ENCODE measurements around the gene SOX9. TPM values are rescaled to one million over a fixed set of nuclear protein-coding genes. Genes with fewer than 3 reads are reported as not detected.
A peak's percentile ranks its signal among the peaks of the same experiment; 100 is the strongest.

Gene SOX9
- polyA plus RNA-seq, 1 donor (not counting 4 experiments of a cell fraction or from before 2014, with no cell fraction given) = 15.8 TPM

DNA sequence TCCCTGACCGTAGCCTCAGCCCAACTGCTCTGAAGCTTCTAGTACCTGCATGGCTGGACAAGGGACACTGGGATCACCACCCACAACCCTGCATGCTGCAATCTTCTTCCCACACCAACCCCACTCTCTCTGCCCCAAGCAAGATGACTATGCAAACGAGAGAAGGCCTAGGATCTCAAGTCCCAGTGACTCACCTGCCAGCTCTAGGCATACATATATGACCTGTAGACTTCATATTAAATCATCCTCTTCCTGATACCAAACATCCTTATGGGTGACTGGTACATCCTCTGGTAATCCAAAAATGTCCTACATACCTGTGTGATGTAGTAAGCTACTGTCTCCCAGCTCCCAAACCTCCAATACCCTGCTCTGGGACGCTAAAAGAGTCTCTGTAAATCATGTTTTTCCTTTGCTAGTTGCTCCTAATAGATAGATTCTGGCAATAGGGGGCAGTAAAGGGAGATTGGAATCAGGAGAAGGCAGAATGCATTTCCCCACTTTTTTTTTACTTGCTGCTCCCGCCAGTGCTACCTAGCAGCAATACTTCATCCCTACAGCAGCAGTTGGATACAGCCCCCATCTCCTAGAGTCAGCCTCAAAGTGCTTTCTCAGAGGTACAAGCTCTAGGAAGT, 43.4 kb upstream of the SOX9 start:
- H3K27me3 ChIP-seq (ENCODE audit: control insufficient read depth, extremely low read depth, insufficient read depth, low read length) = no peaks in the 10 kb centered on the region
- H3K4me3 ChIP-seq (ENCODE audit: control insufficient read depth in 2 of 3, extremely low read depth in 1 of 3, insufficient read depth in 2 of 3, low read depth in 1 of 3, low read length in 3 of 3) = no peak overlapping the region
- no peak overlapping the region for H3K27ac ChIP-seq (ENCODE audit: control insufficient read depth, insufficient read depth, low read length)
- H3K9ac ChIP-seq (ENCODE audit: control insufficient read depth, extremely low read depth, insufficient read depth, low read length) = no peak overlapping the region
- FAIRE-seq = peak; percentile 83
- no peak overlapping the region for H2AFZ ChIP-seq (ENCODE audit: control insufficient read depth, low read length)
- no peaks in the 10 kb centered on the region for H3K79me2 ChIP-seq (ENCODE audit: control insufficient read depth, insufficient read depth, low read length)
- H3K9me3 ChIP-seq (ENCODE audit: control insufficient read depth, low read depth, low read length) = no peaks in the 10 kb centered on the region
- dilution Hi-C loops (cut with MboI; ENCODE audit: extremely low pct_ligation_motif_present, low sequenced_read_pairs) = no loop called here
- DNase-seq (ENCODE audit: low read depth, low spot score) = peak; percentile 40
- H3K36me3 ChIP-seq (ENCODE audit: control insufficient read depth in 2 of 2, extremely low read depth in 1 of 2, insufficient read depth in 2 of 2, low read length in 2 of 2) = no peaks in the 10 kb centered on the region
- H3K9me1 ChIP-seq (ENCODE audit: control insufficient read depth, extremely low read depth, insufficient read depth, low read length) = no peaks in the 10 kb centered on the region
- H3K4me1 ChIP-seq (ENCODE audit: control insufficient read depth, extremely low read depth, insufficient read depth, low read length) = no peaks in the 10 kb centered on the region
- H4K20me1 ChIP-seq (ENCODE audit: control insufficient read depth, extremely low read depth, insufficient read depth, low read length) = no peaks in the 10 kb centered on the region
- no peak overlapping the region for H3K4me2 ChIP-seq (ENCODE audit: control insufficient read depth, extremely low read depth, insufficient read depth, low read depth, low read length)
- no peak for TF ChIP-seq EZH2 (IDR thresholded peaks at IDR 0.05; ENCODE audit: low read length)
- TF ChIP-seq, protein P1, sequence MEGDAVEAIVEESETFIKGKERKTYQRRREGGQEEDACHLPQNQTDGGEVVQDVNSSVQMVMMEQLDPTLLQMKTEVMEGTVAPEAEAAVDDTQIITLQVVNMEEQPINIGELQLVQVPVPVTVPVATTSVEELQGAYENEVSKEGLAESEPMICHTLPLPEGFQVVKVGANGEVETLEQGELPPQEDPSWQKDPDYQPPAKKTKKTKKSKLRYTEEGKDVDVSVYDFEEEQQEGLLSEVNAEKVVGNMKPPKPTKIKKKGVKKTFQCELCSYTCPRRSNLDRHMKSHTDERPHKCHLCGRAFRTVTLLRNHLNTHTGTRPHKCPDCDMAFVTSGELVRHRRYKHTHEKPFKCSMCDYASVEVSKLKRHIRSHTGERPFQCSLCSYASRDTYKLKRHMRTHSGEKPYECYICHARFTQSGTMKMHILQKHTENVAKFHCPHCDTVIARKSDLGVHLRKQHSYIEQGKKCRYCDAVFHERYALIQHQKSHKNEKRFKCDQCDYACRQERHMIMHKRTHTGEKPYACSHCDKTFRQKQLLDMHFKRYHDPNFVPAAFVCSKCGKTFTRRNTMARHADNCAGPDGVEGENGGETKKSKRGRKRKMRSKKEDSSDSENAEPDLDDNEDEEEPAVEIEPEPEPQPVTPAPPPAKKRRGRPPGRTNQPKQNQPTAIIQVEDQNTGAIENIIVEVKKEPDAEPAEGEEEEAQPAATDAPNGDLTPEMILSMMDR (optimal IDR thresholded peaks at IDR 0.05 in 1 of 3, IDR thresholded peaks at IDR 0.05 in 1 of 3, conservative IDR thresholded peaks at IDR 0.05 in 1 of 3; ENCODE audit: extremely low read depth in 1 of 3, insufficient read depth in 2 of 3, low read length in 3 of 3) = peak in 2 of 3 experiments; percentile 8 to 20

DNA sequence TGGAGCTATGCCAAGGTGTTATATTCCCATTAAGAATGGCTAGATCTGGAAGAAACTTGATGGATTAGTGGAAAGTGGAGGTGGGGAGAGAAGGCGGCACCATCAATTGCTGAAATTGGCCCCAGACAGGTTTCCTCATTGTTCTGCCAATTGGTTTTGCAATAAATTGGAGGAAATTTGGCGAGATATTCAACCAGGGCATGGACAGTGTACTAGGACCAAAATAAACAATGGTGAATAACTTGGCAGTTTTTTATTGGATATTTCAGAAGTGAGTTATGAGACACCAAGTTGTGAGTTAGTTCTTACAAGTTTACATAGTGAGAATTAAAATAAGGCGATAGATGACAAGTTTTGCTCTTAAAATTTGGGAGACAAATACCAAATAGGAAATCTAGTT, 41.1 kb upstream of the SOX9 start:
- H3K27ac ChIP-seq (ENCODE audit: control insufficient read depth, insufficient read depth, low read length) = no peak overlapping the region
- TF ChIP-seq EZH2 (IDR thresholded peaks at IDR 0.05; ENCODE audit: low read length) = no peak
- TF ChIP-seq, protein P1 (optimal IDR thresholded peaks at IDR 0.05 in 1 of 3, IDR thresholded peaks at IDR 0.05 in 1 of 3, conservative IDR thresholded peaks at IDR 0.05 in 1 of 3; ENCODE audit: extremely low read depth in 1 of 3, insufficient read depth in 2 of 3, low read length in 3 of 3) = no peak
- H3K36me3 ChIP-seq (ENCODE audit: control insufficient read depth in 2 of 2, extremely low read depth in 1 of 2, insufficient read depth in 2 of 2, low read length in 2 of 2) = no peaks in the 10 kb centered on the region
- H3K4me2 ChIP-seq (ENCODE audit: control insufficient read depth, extremely low read depth, insufficient read depth, low read depth, low read length) = no peak overlapping the region
- no peak overlapping the region for H3K4me3 ChIP-seq (ENCODE audit: control insufficient read depth in 2 of 3, extremely low read depth in 1 of 3, insufficient read depth in 2 of 3, low read depth in 1 of 3, low read length in 3 of 3)
- DNase-seq (ENCODE audit: low read depth, low spot score) (no peak), FAIRE-seq (peak; percentile 51)
- no peaks in the 10 kb centered on the region for H3K4me1 ChIP-seq (ENCODE audit: control insufficient read depth, extremely low read depth, insufficient read depth, low read length)
- H3K79me2 ChIP-seq (ENCODE audit: control insufficient read depth, insufficient read depth, low read length) = no peaks in the 10 kb centered on the region
- H3K9me3 ChIP-seq (ENCODE audit: control insufficient read depth, low read depth, low read length) = no peaks in the 10 kb centered on the region
- H3K9ac ChIP-seq (ENCODE audit: control insufficient read depth, extremely low read depth, insufficient read depth, low read length) = no peak overlapping the region
- H3K27me3 ChIP-seq (ENCODE audit: control insufficient read depth, extremely low read depth, insufficient read depth, low read length) = no peaks in the 10 kb centered on the region
- dilution Hi-C loops (cut with MboI; ENCODE audit: extremely low pct_ligation_motif_present, low sequenced_read_pairs) = no loop called here
- H4K20me1 ChIP-seq (ENCODE audit: control insufficient read depth, extremely low read depth, insufficient read depth, low read length) = no peaks in the 10 kb centered on the region
- H3K9me1 ChIP-seq (ENCODE audit: control insufficient read depth, extremely low read depth, insufficient read depth, low read length) = no peaks in the 10 kb centered on the region
- no peak overlapping the region for H2AFZ ChIP-seq (ENCODE audit: control insufficient read depth, low read length)

All from keratinocyte (primary cell).